Upper lobe of left lung (tissue), 6 donors: Measurements from ENCODE around the gene RPL7L1. TPM values are rescaled to one million over a fixed set of nuclear protein-coding genes. Genes with fewer than 3 reads are reported as not detected.

ENCODE experiments used
- ATAC-seq, 2 donors: fragments of 200-7000 bp; cut with Tn5 transposase; one replicate each; pipeline ENCODE4 v1.9.1; 2022; ENCODE audit warnings: mild to moderate bottlenecking in 2 of 2, moderate library complexity in 2 of 2; ENCODE audit not compliant: low FRiP score in 2 of 2
- DNase-seq, 2 donors: peaks; one replicate each; pipeline ENCODE4 v3.0.0-alpha.2; 2019 to 2020
- H3K27ac ChIP-seq, 4 donors: fragments of 200-600 bp; sonication (generic); one replicate each; pipeline ENCODE4 v1.5.1; 2016 to 2019
- H3K27me3 ChIP-seq, 4 donors: fragments of 200-600 bp; sonication (generic); one replicate each; pipeline ENCODE4 v1.5.1; 2017 to 2019
- H3K36me3 ChIP-seq, 4 donors: fragments of 200-600 bp; sonication (generic); one replicate each; pipeline ENCODE4 v1.5.1; 2016 to 2019
- H3K4me1 ChIP-seq, 4 donors: fragments of 200-600 bp; sonication (generic); one replicate each; pipeline ENCODE4 v1.5.1; 2018 to 2019
- H3K4me3 ChIP-seq, 4 donors: fragments of 200-600 bp; sonication (generic); one replicate each; pipeline ENCODE4 v1.5.1; 2017 to 2019; ENCODE audit warnings: mild to moderate bottlenecking in 2 of 4, moderate library complexity in 1 of 4
- H3K9me3 ChIP-seq, 4 donors: fragments of 200-600 bp; sonication (generic); one replicate each; pipeline ENCODE4 v1.5.1; 2018 to 2019
- EP300 ChIP-seq, 4 donors: sonication (generic); formaldehyde crosslinking; IDR thresholded peaks; one replicate each; pipeline ENCODE4 v1.5.1; 2017; ENCODE audit warnings: antibody characterized with exemption in 4 of 4, control low read depth in 2 of 4
- POLR2A ChIP-seq, 4 donors: fragments of 450-650 bp; IDR thresholded peaks; one replicate each; pipeline ENCODE4 v1.5.1; 2016 to 2017; ENCODE audit warnings: antibody characterized with exemption in 4 of 4, mild to moderate bottlenecking in 2 of 4
- POLR2AphosphoS5 ChIP-seq, 2 donors: sonication (generic); formaldehyde crosslinking; IDR thresholded peaks; one replicate each; pipeline ENCODE4 v1.5.1; 2017; ENCODE audit warnings: antibody characterized with exemption in 2 of 2
- WGBS, 2 donors: methylation state at CpG; one replicate each; pipeline ENCODE4 v1.1.5; 2017 to 2018; 5-methylcytosine and 5-hydroxymethylcytosine counted together
- total RNA-seq, 6 donors: library from RNA; depleted of rRNA in 4 of 6; stranded (reverse); fragments of >200 nt in 4 of 6; gene quantifications; one replicate each; pipeline versions ENCODE4 v1.1.0 to v1.2.1, GENCODE V29; 2016 to 2021
- TF ChIP-seq, protein P1 (sequence below), 6 experiments: fragments of 450-650 bp in 4 of 6; fragments of 200-600 bp in 2 of 6; sonication (generic) in 2 of 6; IDR thresholded peaks; one replicate each; pipeline ENCODE4 v1.5.1; 2016 to 2019; ENCODE audit warnings: antibody characterized with exemption in 6 of 6
- donor health status: DM: no; HTN: no; CAD: no; lungs with moderate emphysema.
- donor health status: DM: no; HTN: yes; CAD: no; lungs with severe emphysema.

The RPL7L1 gene
- total RNA-seq, 6 donors from 2014 or later: 41.7 to 81.5 (median 58.2) TPM

DNA sequence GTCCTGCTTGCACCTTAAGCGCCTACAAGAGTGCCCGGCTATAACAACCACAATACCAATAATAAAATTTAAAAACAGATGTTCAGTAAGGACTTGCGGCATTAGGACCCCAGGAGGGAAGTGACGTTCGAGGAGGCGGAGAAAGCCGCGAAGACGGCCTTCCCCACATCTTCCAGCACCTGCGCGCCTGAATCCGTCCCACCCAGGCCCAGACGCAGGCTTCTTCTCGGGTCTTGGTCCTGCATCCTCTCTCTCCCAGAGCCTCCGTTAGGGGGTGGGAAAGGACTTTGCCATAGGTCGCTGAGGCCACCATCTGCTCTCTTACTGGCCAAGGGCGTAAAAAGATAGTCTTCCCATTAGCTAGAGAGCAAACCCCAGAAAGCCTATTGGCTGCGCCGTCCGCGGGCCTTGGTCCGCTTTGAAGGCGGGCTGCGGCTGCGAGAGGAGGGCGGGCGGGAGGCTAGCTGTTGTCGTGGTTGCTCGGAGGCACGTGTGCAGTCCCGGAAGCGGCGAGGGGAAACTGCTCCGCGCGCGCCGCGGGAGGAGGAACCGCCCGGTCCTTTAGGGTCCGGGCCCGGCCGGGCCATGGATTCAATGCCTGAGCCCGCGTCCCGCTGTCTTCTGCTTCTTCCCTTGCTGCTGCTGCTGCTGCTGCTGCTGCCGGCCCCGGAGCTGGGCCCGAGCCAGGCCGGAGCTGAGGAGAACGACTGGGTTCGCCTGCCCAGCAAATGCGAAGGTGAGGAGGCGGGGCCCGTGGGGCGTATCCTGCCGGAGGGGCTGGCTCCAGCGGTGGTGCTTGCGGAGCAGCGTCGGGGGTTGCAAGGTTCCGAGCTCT, 49.8 kb downstream of the RPL7L1 start, which contains the start of gene CNPY3:
CNPY3 (plus strand) TSS at position 495 of the 835 bp plus-strand sequence; CDS start at position 586, 91 bp downstream.
- H3K27me3 ChIP-seq: no peaks in the 10 kb centered on the region
- H3K27ac ChIP-seq: peak within 1 kb of the TSS; percentile 85 to 94 (median 90)
- H3K4me3 ChIP-seq: peak within 1 kb of the TSS; percentile 59 to 87 (median 74)
- H3K36me3 ChIP-seq: peaks cover 0 to 4% (median under 1%) of the 10 kb centered on the region in 4 donors
- TF ChIP-seq, protein P1, sequence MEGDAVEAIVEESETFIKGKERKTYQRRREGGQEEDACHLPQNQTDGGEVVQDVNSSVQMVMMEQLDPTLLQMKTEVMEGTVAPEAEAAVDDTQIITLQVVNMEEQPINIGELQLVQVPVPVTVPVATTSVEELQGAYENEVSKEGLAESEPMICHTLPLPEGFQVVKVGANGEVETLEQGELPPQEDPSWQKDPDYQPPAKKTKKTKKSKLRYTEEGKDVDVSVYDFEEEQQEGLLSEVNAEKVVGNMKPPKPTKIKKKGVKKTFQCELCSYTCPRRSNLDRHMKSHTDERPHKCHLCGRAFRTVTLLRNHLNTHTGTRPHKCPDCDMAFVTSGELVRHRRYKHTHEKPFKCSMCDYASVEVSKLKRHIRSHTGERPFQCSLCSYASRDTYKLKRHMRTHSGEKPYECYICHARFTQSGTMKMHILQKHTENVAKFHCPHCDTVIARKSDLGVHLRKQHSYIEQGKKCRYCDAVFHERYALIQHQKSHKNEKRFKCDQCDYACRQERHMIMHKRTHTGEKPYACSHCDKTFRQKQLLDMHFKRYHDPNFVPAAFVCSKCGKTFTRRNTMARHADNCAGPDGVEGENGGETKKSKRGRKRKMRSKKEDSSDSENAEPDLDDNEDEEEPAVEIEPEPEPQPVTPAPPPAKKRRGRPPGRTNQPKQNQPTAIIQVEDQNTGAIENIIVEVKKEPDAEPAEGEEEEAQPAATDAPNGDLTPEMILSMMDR (IDR thresholded peaks at IDR 0.05): peak in 2 of 6 experiments; percentile 24 to 33
- TF ChIP-seq EP300 (IDR thresholded peaks at IDR 0.05): peak in 1 of 4 donors; percentile 24
- TF ChIP-seq POLR2A (IDR thresholded peaks at IDR 0.05): peak; percentile 21 to 86 (median 64)
- TF ChIP-seq POLR2AphosphoS5 (IDR thresholded peaks at IDR 0.05): peak; percentile 60 to 71
- peak; percentile 96 to 97 for ATAC-seq
- no peaks in the 10 kb centered on the region for H3K9me3 ChIP-seq
- peaks cover 32 to 50% (median 38%) of the 10 kb centered on the region in 4 donors for H3K4me1 ChIP-seq
- peak; percentile 97 to 98 for DNase-seq
- WGBS, 2 donors: 0 to 3% methylated on average over 16 to 44 of the region's 63 CpGs

DNA sequence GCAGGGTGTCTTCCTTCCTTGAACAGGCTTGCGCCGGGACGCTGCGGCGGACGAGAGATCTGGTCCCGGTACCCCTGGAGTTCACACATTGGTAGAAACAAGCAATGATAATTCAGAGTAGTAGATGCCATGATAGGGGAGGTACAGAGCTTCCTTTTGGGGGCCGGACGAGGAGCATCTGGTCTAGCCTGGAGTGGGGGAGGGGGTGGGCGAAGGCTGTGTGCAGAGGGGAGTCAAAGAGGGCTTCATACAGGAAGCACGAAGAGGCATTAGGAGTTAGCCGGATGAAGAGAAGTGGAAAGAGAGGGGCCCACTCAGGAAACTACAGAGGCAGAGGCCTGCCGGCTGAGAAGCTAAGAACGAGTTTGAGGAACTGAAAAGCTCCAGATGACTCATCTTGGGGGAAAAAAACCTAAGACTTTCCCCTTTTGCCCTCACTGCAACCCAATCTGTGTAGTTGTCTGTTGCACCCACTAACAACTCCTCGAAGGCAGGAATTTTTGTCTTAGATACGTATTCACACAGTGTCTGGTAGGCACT, 50.5 kb downstream of the RPL7L1 start:
- Histone ChIP-seq H3K27ac (peak overlapping the region; percentile 85 to 94 (median 90)), H3K9me3 (no peaks in the 10 kb centered on the region), H3K27me3 (no peaks in the 10 kb centered on the region), H3K4me3 (peak overlapping the region; percentile 59 to 87 (median 74)), H3K36me3 (peaks cover 0 to 10% (median 7%) of the 10 kb centered on the region in 4 donors), H3K4me1 (peaks cover 32 to 50% (median 40%) of the 10 kb centered on the region in 4 donors)
- DNase-seq: peak in 1 of 2 donors; percentile 54
- ATAC-seq: peak; percentile 5 to 63
- WGBS, 2 donors: 0 to 2% methylated on average over 13 to 14 of the region's 16 CpGs
- TF ChIP-seq POLR2A (IDR thresholded peaks at IDR 0.05): peak in 1 of 4 donors; percentile 3
- TF ChIP-seq, protein P1 (IDR thresholded peaks at IDR 0.05): no peak

DNA sequence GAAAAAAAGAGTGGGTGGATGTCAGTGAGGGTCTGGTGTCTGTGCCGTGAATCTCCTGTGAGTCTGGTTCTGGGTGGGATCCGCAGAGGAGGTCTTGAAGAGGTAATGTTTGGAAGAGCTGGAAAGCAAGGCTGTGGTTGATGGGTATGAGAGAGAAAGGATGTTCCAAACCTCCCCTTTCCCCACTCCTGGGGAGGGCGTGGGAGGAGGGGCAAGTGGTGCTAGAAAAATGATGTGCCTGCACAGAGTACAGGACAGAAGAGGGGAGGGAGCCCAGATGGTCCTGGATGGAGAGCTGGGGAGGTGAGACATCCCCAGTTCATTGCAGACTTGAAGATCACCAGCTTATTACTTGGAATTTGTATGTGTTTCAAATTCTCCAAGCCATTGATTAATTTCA, 53.0 kb downstream of the RPL7L1 start:
- Histone ChIP-seq H3K4me3 (no peak overlapping the region), H3K27me3 (no peaks in the 10 kb centered on the region), H3K36me3 (peaks cover 10 to 36% (median 26%) of the 10 kb centered on the region in 4 donors), H3K9me3 (no peaks in the 10 kb centered on the region), H3K4me1 (peaks cover 32 to 50% (median 40%) of the 10 kb centered on the region in 4 donors), H3K27ac (peak overlapping the region in 3 of 4 donors; percentile 7 to 94 (median 93))
- DNase-seq: no peak
- WGBS, 2 donors: 93 to 98% methylated on average over 3 of the region's 3 CpGs
- no peak for TF ChIP-seq POLR2AphosphoS5 (IDR thresholded peaks at IDR 0.05)
- TF ChIP-seq POLR2A (IDR thresholded peaks at IDR 0.05): no peak
- TF ChIP-seq EP300 (IDR thresholded peaks at IDR 0.05): no peak
- TF ChIP-seq, protein P1 (IDR thresholded peaks at IDR 0.05): no peak
- ATAC-seq: no peak

DNA sequence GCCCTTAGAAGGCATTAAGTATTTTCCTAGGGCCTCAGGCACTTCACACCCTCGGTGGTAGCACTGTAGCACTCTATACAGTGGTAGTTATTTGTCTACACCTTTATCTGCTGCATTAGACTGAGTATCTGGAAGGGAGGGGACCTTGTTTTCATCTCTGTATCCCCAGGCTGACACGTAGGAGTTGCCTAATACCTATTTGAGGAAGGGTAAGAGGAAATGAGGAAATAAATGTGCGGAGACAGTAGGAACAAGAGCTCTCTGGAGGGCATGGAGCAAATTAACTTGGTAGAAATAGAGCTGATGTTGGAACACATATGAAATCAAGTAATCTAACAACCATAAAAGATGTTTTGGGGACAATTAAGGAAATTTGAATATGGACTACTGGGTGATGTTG, 53.8 kb downstream of the RPL7L1 start:
- TF ChIP-seq POLR2AphosphoS5 (IDR thresholded peaks at IDR 0.05) (peak in 1 of 2 donors; percentile 12), EP300 (IDR thresholded peaks at IDR 0.05) (no peak)
- TF ChIP-seq, protein P1 (IDR thresholded peaks at IDR 0.05): no peak
- H3K4me3 ChIP-seq: no peak overlapping the region
- peak overlapping the region in 3 of 4 donors; percentile 7 to 94 (median 93) for H3K27ac ChIP-seq
- no peaks in the 10 kb centered on the region for H3K27me3 ChIP-seq
- no peak for DNase-seq
- H3K9me3 ChIP-seq: no peaks in the 10 kb centered on the region
- H3K4me1 ChIP-seq: peaks cover 31 to 46% (median 38%) of the 10 kb centered on the region in 4 donors
- peaks cover 10 to 43% (median 33%) of the 10 kb centered on the region in 4 donors for H3K36me3 ChIP-seq
- no peak for ATAC-seq
- 24 to 25% methylated on average over 3 of the region's 3 CpGs for WGBS, 2 donors
